Measurements from ENCODE around the gene TBCD.

The TBCD gene

GRCh38 chr17:82942166-82943130 lies 190.6 kb downstream of the TBCD start:
- H3K4me3 ChIP-seq (ENCODE audit: low read depth, low read length), result no peak overlapping the region
- no peak for DNase-seq (ENCODE audit: low read depth)
- TF ChIP-seq, protein P1, sequence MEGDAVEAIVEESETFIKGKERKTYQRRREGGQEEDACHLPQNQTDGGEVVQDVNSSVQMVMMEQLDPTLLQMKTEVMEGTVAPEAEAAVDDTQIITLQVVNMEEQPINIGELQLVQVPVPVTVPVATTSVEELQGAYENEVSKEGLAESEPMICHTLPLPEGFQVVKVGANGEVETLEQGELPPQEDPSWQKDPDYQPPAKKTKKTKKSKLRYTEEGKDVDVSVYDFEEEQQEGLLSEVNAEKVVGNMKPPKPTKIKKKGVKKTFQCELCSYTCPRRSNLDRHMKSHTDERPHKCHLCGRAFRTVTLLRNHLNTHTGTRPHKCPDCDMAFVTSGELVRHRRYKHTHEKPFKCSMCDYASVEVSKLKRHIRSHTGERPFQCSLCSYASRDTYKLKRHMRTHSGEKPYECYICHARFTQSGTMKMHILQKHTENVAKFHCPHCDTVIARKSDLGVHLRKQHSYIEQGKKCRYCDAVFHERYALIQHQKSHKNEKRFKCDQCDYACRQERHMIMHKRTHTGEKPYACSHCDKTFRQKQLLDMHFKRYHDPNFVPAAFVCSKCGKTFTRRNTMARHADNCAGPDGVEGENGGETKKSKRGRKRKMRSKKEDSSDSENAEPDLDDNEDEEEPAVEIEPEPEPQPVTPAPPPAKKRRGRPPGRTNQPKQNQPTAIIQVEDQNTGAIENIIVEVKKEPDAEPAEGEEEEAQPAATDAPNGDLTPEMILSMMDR (IDR thresholded peaks at IDR 0.05; ENCODE audit: control insufficient read depth, extremely low read depth, insufficient read depth), result no peak

DNA sequence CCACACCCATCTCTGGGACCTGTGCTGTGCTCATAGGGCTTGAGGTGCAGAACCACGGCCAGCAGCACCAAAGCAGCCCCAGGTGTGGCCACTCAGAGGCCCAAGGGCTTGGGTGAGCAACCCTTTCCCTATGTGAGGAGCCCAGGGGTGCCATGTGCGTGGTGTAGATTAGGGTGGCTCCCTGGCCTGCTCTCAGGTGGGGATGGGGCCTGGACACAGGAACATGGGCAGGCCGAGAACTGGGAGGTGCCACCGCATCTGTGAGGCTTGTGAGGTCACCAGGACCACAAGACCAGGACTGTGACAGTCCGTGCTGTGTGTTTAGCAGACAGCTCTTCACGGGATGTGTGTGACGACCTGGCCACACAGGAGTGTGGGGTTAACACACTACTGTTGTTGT lies 191.5 kb downstream of the TBCD start:
- DNase-seq (ENCODE audit: low read depth), result no peak
- TF ChIP-seq, protein P1 (IDR thresholded peaks at IDR 0.05; ENCODE audit: control insufficient read depth, extremely low read depth, insufficient read depth), result no peak

GRCh38 chr17:82943751-82944150 lies 191.9 kb downstream of the TBCD start:
- DNase-seq (ENCODE audit: low read depth), result no peak
- TF ChIP-seq, protein P1 (IDR thresholded peaks at IDR 0.05; ENCODE audit: control insufficient read depth, extremely low read depth, insufficient read depth), result no peak
- no peak overlapping the region for H3K4me3 ChIP-seq (ENCODE audit: low read depth, low read length)

More for the DNA sequence above, 191.5 kb downstream of the TBCD start:
- no peak overlapping the region for H3K4me3 ChIP-seq (ENCODE audit: low read depth, low read length)

- no peak overlapping the region for H3K4me3 ChIP-seq (ENCODE audit: low read depth, low read length)
- TF ChIP-seq, protein P1 (IDR thresholded peaks at IDR 0.05; ENCODE audit: control insufficient read depth, extremely low read depth, insufficient read depth), result no peak
These were observed 193.1 kb downstream of the TBCD start for GRCh38 chr17:82944990-82945389.

GRCh38 chr17:82946081-82946480 lies 194.2 kb downstream of the TBCD start:
- H3K4me3 ChIP-seq (ENCODE audit: low read depth, low read length), result no peak overlapping the region
- TF ChIP-seq, protein P1 (IDR thresholded peaks at IDR 0.05; ENCODE audit: control insufficient read depth, extremely low read depth, insufficient read depth), result no peak
- no peak for DNase-seq (ENCODE audit: low read depth)

More at GRCh38 chr17:82944990-82945389, 193.1 kb downstream of the TBCD start:
- DNase-seq (ENCODE audit: low read depth), result no peak

GRCh38 chr17:82947051-82947991 lies 195.5 kb downstream of the TBCD start:
- no peak overlapping the region for H3K4me3 ChIP-seq (ENCODE audit: low read depth, low read length)
- TF ChIP-seq, protein P1 (IDR thresholded peaks at IDR 0.05; ENCODE audit: control insufficient read depth, extremely low read depth, insufficient read depth), result no peak
- DNase-seq (ENCODE audit: low read depth), result no peak

Data from LNCaP clone FGC (cell line).